H9 (cell line): ENCODE results near the gene UQCR11. TPM values are rescaled to one million over a fixed set of nuclear protein-coding genes. Genes with fewer than 3 reads are reported as not detected.

ENCODE experiments used
- DNase-seq: peaks from one replicate; pipeline ENCODE4 v3.0.0-alpha.2; 2017
- H2AFZ ChIP-seq: one replicate; pipeline ENCODE4 v1.6.1; 2013; ENCODE audit warnings: mild to moderate bottlenecking, low read length, control low read depth, moderate library complexity
- H2AK5ac ChIP-seq: 2 replicates; pipeline ENCODE4 v1.6.1; 2013; ENCODE audit warnings: low read length, control low read depth, mixed read lengths; ENCODE audit not compliant: insufficient read length
- H2BK120ac ChIP-seq: one replicate; pipeline ENCODE4 v1.6.1; 2013; ENCODE audit warnings: low read depth, mild to moderate bottlenecking, low read length, control low read depth, inconsistent platforms; ENCODE audit not compliant: poor library complexity, severe bottlenecking
- H2BK12ac ChIP-seq: 2 replicates; pipeline ENCODE4 v1.6.1; 2013; ENCODE audit warnings: low read length, control low read depth, mixed read lengths, low read depth; ENCODE audit not compliant: insufficient read length
- H2BK15ac ChIP-seq: 2 replicates; pipeline ENCODE4 v1.6.1; 2013; ENCODE audit warnings: low read depth, low read length, control low read depth
- H2BK20ac ChIP-seq: one replicate; pipeline ENCODE4 v1.6.1; 2013; ENCODE audit warnings: low read depth, mild to moderate bottlenecking, low read length, control low read depth, inconsistent platforms; ENCODE audit not compliant: poor library complexity, severe bottlenecking
- H2BK5ac ChIP-seq: 2 replicates; pipeline ENCODE4 v1.6.1; 2013; ENCODE audit warnings: low read length, control low read depth, mixed read lengths; ENCODE audit not compliant: insufficient read length
- H3K14ac ChIP-seq: 2 replicates; pipeline ENCODE4 v1.6.1; 2013; ENCODE audit warnings: low read length, control low read depth; ENCODE audit not compliant: insufficient read depth
- H3K18ac ChIP-seq: 2 replicates; pipeline ENCODE4 v1.6.1; 2013; ENCODE audit warnings: low read depth, mild to moderate bottlenecking, mixed read lengths, low read length, control low read depth; ENCODE audit not compliant: insufficient read length
- H3K23ac ChIP-seq: 2 replicates; pipeline ENCODE4 v1.6.1; 2013; ENCODE audit warnings: low read length, control low read depth, mixed read lengths, low read depth; ENCODE audit not compliant: insufficient read length
- H3K23me2 ChIP-seq: 2 replicates; pipeline ENCODE4 v1.6.1; 2013; ENCODE audit warnings: low read depth, mild to moderate bottlenecking, mixed read lengths, low read length, control low read depth; ENCODE audit not compliant: insufficient read length, poor library complexity, severe bottlenecking
- H3K27ac ChIP-seq: 2 replicates; pipeline ENCODE4 v1.5.1; 2013; ENCODE audit warnings: low read length, control low read depth, mixed read lengths, low read depth; ENCODE audit not compliant: insufficient read length
- H3K27me3 ChIP-seq: 2 replicates; pipeline ENCODE4 v1.6.1; 2013; ENCODE audit warnings: low read length, control low read depth, inconsistent platforms; ENCODE audit not compliant: insufficient read depth
- H3K4ac ChIP-seq: 2 replicates; pipeline ENCODE4 v1.6.1; 2013; ENCODE audit warnings: low read depth, mild to moderate bottlenecking, control low read depth, inconsistent platforms, low read length, moderate library complexity
- H3K4me1 ChIP-seq: 2 replicates; pipeline ENCODE4 v1.6.1; 2013; ENCODE audit warnings: low read length, control low read depth, inconsistent platforms; ENCODE audit not compliant: insufficient read depth
- H3K4me2 ChIP-seq: 2 replicates; pipeline ENCODE4 v1.6.1; 2013; ENCODE audit warnings: low read length, control low read depth, mixed read lengths; ENCODE audit not compliant: insufficient read length, insufficient read depth
- H3K56ac ChIP-seq: 2 replicates; pipeline ENCODE4 v1.6.1; 2013; ENCODE audit warnings: low read depth, mild to moderate bottlenecking, mixed read lengths, low read length, control low read depth; ENCODE audit not compliant: insufficient read length
- H3K79me1 ChIP-seq: 2 replicates; pipeline ENCODE4 v1.6.1; 2013; ENCODE audit warnings: low read depth, mild to moderate bottlenecking, moderate library complexity, low read length, control low read depth, inconsistent platforms; ENCODE audit not compliant: insufficient read depth, poor library complexity, severe bottlenecking
- H3K79me2 ChIP-seq: 2 replicates; pipeline ENCODE4 v1.6.1; 2013; ENCODE audit warnings: low read length, control low read depth, inconsistent platforms; ENCODE audit not compliant: insufficient read depth
- H3K9ac ChIP-seq: 2 replicates; pipeline ENCODE4 v1.6.1; 2013; ENCODE audit warnings: low read length, control low read depth, mixed read lengths; ENCODE audit not compliant: insufficient read length; ENCODE audit errors: extremely low read depth
- H3K9me3 ChIP-seq: one replicate; pipeline ENCODE4 v1.6.1; 2013; ENCODE audit warnings: low read depth, low read length, inconsistent platforms; ENCODE audit not compliant: control insufficient read depth
- H3T11ph ChIP-seq: one replicate; pipeline ENCODE4 v1.6.1; 2013; ENCODE audit warnings: mild to moderate bottlenecking, low read length, control low read depth, inconsistent platforms
- H4K20me1 ChIP-seq: one replicate; pipeline ENCODE4 v1.6.1; 2013; ENCODE audit not compliant: control insufficient read depth, insufficient read length, insufficient read depth
- H4K5ac ChIP-seq: 2 replicates; pipeline ENCODE4 v1.6.1; 2013; ENCODE audit warnings: low read depth, mild to moderate bottlenecking, mixed read lengths, low read length, control low read depth; ENCODE audit not compliant: insufficient read length
- H4K8ac ChIP-seq: replicated peaks from 2 replicates; pipeline ENCODE4 v1.6.1; 2013; ENCODE audit warnings: low read length, control low read depth, mixed read lengths, low read depth; ENCODE audit not compliant: insufficient read length
- H4K91ac ChIP-seq: 2 replicates; pipeline ENCODE4 v1.6.1; 2013; ENCODE audit warnings: low read depth, mild to moderate bottlenecking, moderate library complexity, mixed read lengths, low read length, control low read depth; ENCODE audit not compliant: insufficient read length
- H3K27ac Mint-ChIP-seq, 3 experiments: 2 replicates in 2 of 3; 3 replicates in 1 of 3; pipeline ENCODE4 v1.8.0; 2020 to 2021; ENCODE audit warnings: mixed read lengths in 3 of 3, mild to moderate bottlenecking in 1 of 3, moderate library complexity in 1 of 3
- H3K27me3 Mint-ChIP-seq: 2 replicates; pipeline ENCODE4 v1.8.0; 2021; ENCODE audit warnings: low read depth, mild to moderate bottlenecking, moderate library complexity, mixed read lengths
- H3K36me3 Mint-ChIP-seq, 3 experiments: 2 replicates in 2 of 3; 3 replicates in 1 of 3; pipeline ENCODE4 v1.8.0; 2020 to 2021; ENCODE audit warnings: low read depth in 3 of 3, mixed read lengths in 3 of 3; ENCODE audit not compliant: insufficient read depth in 1 of 3
- H3K4me1 Mint-ChIP-seq, 2 experiments: 2 replicates each; pipeline ENCODE4 v1.8.0; 2020; ENCODE audit warnings: mixed read lengths in 2 of 2
- H3K4me3 Mint-ChIP-seq, 2 experiments: 2 replicates in 1 of 2; 3 replicates in 1 of 2; pipeline ENCODE4 v1.8.0; 2020 to 2021; ENCODE audit warnings: mild to moderate bottlenecking in 2 of 2, mixed read lengths in 2 of 2, moderate library complexity in 1 of 2
- H3K9me3 Mint-ChIP-seq, 2 experiments: 2 replicates in 1 of 2; 3 replicates in 1 of 2; pipeline ENCODE4 v1.8.0; 2020; ENCODE audit warnings: mild to moderate bottlenecking in 2 of 2, mixed read lengths in 2 of 2, moderate library complexity in 1 of 2
- CTCF ChIP-seq: fragments of 200-600 bp; sonication (generic); conservative IDR thresholded peaks from 3 replicates; pipeline ENCODE4 v1.8.0; 2021; ENCODE audit warnings: antibody characterized with exemption, mild to moderate bottlenecking
- WGBS: extraction: QIAGEN DNeasy Blood & Tissue Kit; methylation state at CpG from one replicate; pipeline ENCODE4 v1.1.7; 2013; ENCODE audit warnings: missing lambda C conversion rate, low lambda C conversion rate, mixed read lengths; ENCODE audit not compliant: insufficient read length; ENCODE audit errors: extremely low coverage; 5-methylcytosine and 5-hydroxymethylcytosine counted together
- total RNA-seq: library from RNA; stranded (reverse); gene quantifications from 2 replicates; pipeline ENCODE4 v1.2.1, GENCODE V29; 2021

UQCR11 gene
- total RNA-seq, 1 experiment from 2014 or later = 174 TPM

- TF ChIP-seq CTCF = no peak
- Histone ChIP-seq H3K9me3 (no peaks in the 10 kb centered on the region), H3K14ac (no peak overlapping the region), H2BK120ac (no peak overlapping the region), H3K56ac (no peak overlapping the region), H2AFZ (no peak overlapping the region), H3K4me1 (no peaks in the 10 kb centered on the region), H3K4me2 (no peak overlapping the region), H3K4ac (no peak overlapping the region), H3K79me2 (no peaks in the 10 kb centered on the region), H4K20me1 (no peaks in the 10 kb centered on the region), H2AK5ac (no peak overlapping the region), H2BK12ac (no peak overlapping the region), H3K27me3 (no peaks in the 10 kb centered on the region), H3K18ac (no peak overlapping the region), H3K23ac (no peak overlapping the region), H3T11ph (no peak overlapping the region), H4K8ac (no peak overlapping the region), H3K79me1 (no peaks in the 10 kb centered on the region), H3K27ac (no peak overlapping the region), H4K5ac (no peak overlapping the region), H2BK20ac (no peak overlapping the region), H3K9ac (no peak overlapping the region), H3K23me2 (peaks cover 5% of the 10 kb centered on the region), H4K91ac (no peak overlapping the region), H2BK5ac (no peak overlapping the region), H2BK15ac (no peak overlapping the region)
- Mint-ChIP-seq H3K36me3 (peaks cover 28 to 57% (median 51%) of the 10 kb centered on the region in 3 experiments; a peak in 6 of 7 replicates), H3K27ac (no peak overlapping the region; a peak in 1 of 7 replicates), H3K9me3 (no peaks in the 10 kb centered on the region), H3K4me3 (no peak overlapping the region), H3K27me3 (no peaks in the 10 kb centered on the region; the same call in 1 of the 2 replicates), H3K4me1 (peaks cover 8 to 12% of the 10 kb centered on the region in 2 experiments)
- no CpG with 5 or more reads among the region's 11 CpGs for WGBS
- DNase-seq = no peak
Observed at GRCh38 chr19:1610579-1610978, 5.3 kb upstream of the UQCR11 start.
